ENCODE measurements around the gene RAPGEF5.

The RAPGEF5 gene

GRCh38 chr7:22346383-22347107, 10.4 kb downstream of the RAPGEF5 start:
- no peak for DNase-seq

GRCh38 chr7:22344655-22345054, 12.3 kb downstream of the RAPGEF5 start:
- no peak for DNase-seq

- DNase-seq, result no peak
These were observed 13.3 kb downstream of the RAPGEF5 start for GRCh38 chr7:22343612-22344011.

- DNase-seq, result no peak
These were observed 13.9 kb downstream of the RAPGEF5 start for GRCh38 chr7:22343071-22343470.

GRCh38 chr7:22339725-22340390, 17.1 kb downstream of the RAPGEF5 start:
- DNase-seq, result no peak

- DNase-seq, result no peak
These were observed 18.1 kb downstream of the RAPGEF5 start for GRCh38 chr7:22338877-22339276.

GRCh38 chr7:22338411-22338810, 18.5 kb downstream of the RAPGEF5 start:
- no peak for DNase-seq

GRCh38 chr7:22333680-22334141, 23.2 kb downstream of the RAPGEF5 start:
- no peak for DNase-seq

- no peak for DNase-seq
These were observed 24.5 kb downstream of the RAPGEF5 start for GRCh38 chr7:22332461-22332870.

GRCh38 chr7:22331704-22332103, 25.2 kb downstream of the RAPGEF5 start:
- no peak for DNase-seq

- no peak for DNase-seq
These were observed 26.1 kb downstream of the RAPGEF5 start for GRCh38 chr7:22330903-22331302.

- no peak for DNase-seq
These were observed 27.0 kb downstream of the RAPGEF5 start for GRCh38 chr7:22329816-22330524.

GRCh38 chr7:22326181-22326580, 30.8 kb downstream of the RAPGEF5 start:
- no peak for DNase-seq

GRCh38 chr7:22325671-22326070, 31.3 kb downstream of the RAPGEF5 start:
- no peak for DNase-seq

- DNase-seq, result no peak
These were observed 33.2 kb downstream of the RAPGEF5 start for GRCh38 chr7:22323714-22324113.

GRCh38 chr7:22320416-22320815, 36.5 kb downstream of the RAPGEF5 start:
- DNase-seq, result no peak

GRCh38 chr7:22319424-22320403, 37.2 kb downstream of the RAPGEF5 start:
- peak; percentile 12 for DNase-seq

GRCh38 chr7:22318376-22318775, 38.6 kb downstream of the RAPGEF5 start:
- DNase-seq, result no peak

- no peak for DNase-seq
These were observed 39.3 kb downstream of the RAPGEF5 start for GRCh38 chr7:22317632-22318031.

GRCh38 chr7:22316914-22317313, 40.0 kb downstream of the RAPGEF5 start:
- DNase-seq, result no peak

GRCh38 chr7:22307816-22308215, 49.1 kb downstream of the RAPGEF5 start:
- no peak for DNase-seq

GRCh38 chr7:22305706-22306105, 51.2 kb downstream of the RAPGEF5 start:
- DNase-seq, result no peak

All from retina (tissue), 1 donor.